Upper lobe of left lung (tissue), 6 donors: ENCODE data around the gene LIPA. TPM values are rescaled to one million over a fixed set of nuclear protein-coding genes. Genes with fewer than 3 reads are reported as not detected.

Experiments
- ATAC-seq, 2 donors: fragments of 200-7000 bp; cut with Tn5 transposase; one replicate each; pipeline ENCODE4 v1.9.1; 2022; ENCODE audit warnings: mild to moderate bottlenecking in 2 of 2, moderate library complexity in 2 of 2; ENCODE audit not compliant: low FRiP score in 2 of 2
- DNase-seq, 2 donors: peaks; one replicate each; pipeline ENCODE4 v3.0.0-alpha.2; 2019 to 2020
- H3K27ac ChIP-seq, 4 donors: fragments of 200-600 bp; sonication (generic); one replicate each; pipeline ENCODE4 v1.5.1; 2016 to 2019
- H3K27me3 ChIP-seq, 4 donors: fragments of 200-600 bp; sonication (generic); one replicate each; pipeline ENCODE4 v1.5.1; 2017 to 2019
- H3K36me3 ChIP-seq, 4 donors: fragments of 200-600 bp; sonication (generic); one replicate each; pipeline ENCODE4 v1.5.1; 2016 to 2019
- H3K4me1 ChIP-seq, 4 donors: fragments of 200-600 bp; sonication (generic); one replicate each; pipeline ENCODE4 v1.5.1; 2018 to 2019
- H3K4me3 ChIP-seq, 4 donors: fragments of 200-600 bp; sonication (generic); one replicate each; pipeline ENCODE4 v1.5.1; 2017 to 2019; ENCODE audit warnings: mild to moderate bottlenecking in 2 of 4, moderate library complexity in 1 of 4
- H3K9me3 ChIP-seq, 4 donors: fragments of 200-600 bp; sonication (generic); one replicate each; pipeline ENCODE4 v1.5.1; 2018 to 2019
- CTCF ChIP-seq, 6 experiments: fragments of 450-650 bp in 4 of 6; fragments of 200-600 bp in 2 of 6; sonication (generic) in 2 of 6; IDR thresholded peaks; one replicate each; pipeline ENCODE4 v1.5.1; 2016 to 2019; ENCODE audit warnings: antibody characterized with exemption in 6 of 6
- EP300 ChIP-seq, 4 donors: sonication (generic); formaldehyde crosslinking; IDR thresholded peaks; one replicate each; pipeline ENCODE4 v1.5.1; 2017; ENCODE audit warnings: antibody characterized with exemption in 4 of 4, control low read depth in 2 of 4
- POLR2A ChIP-seq, 4 donors: fragments of 450-650 bp; IDR thresholded peaks; one replicate each; pipeline ENCODE4 v1.5.1; 2016 to 2017; ENCODE audit warnings: antibody characterized with exemption in 4 of 4, mild to moderate bottlenecking in 2 of 4
- POLR2AphosphoS5 ChIP-seq, 2 donors: sonication (generic); formaldehyde crosslinking; IDR thresholded peaks; one replicate each; pipeline ENCODE4 v1.5.1; 2017; ENCODE audit warnings: antibody characterized with exemption in 2 of 2
- WGBS, 2 donors: methylation state at CpG; one replicate each; pipeline ENCODE4 v1.1.5; 2017 to 2018; 5-methylcytosine and 5-hydroxymethylcytosine counted together
- total RNA-seq, 6 donors: library from RNA; depleted of rRNA in 4 of 6; stranded (reverse); fragments of >200 nt in 4 of 6; gene quantifications; one replicate each; pipeline versions ENCODE4 v1.1.0 to v1.2.1, GENCODE V29; 2016 to 2021
- donor health status: DM: no; HTN: no; CAD: no; lungs with moderate emphysema.
- donor health status: DM: no; HTN: yes; CAD: no; lungs with severe emphysema.

LIPA gene
- total RNA-seq, 6 donors from 2014 or later = 28.5 to 129 (median 70.6) TPM

- H3K36me3 ChIP-seq = peaks cover 0 to 10% (median 4%) of the 10 kb centered on the region in 4 donors
- no peak overlapping the region for H3K4me3 ChIP-seq
- H3K9me3 ChIP-seq = no peaks in the 10 kb centered on the region
- TF ChIP-seq POLR2AphosphoS5 (IDR thresholded peaks at IDR 0.05) (no peak), POLR2A (IDR thresholded peaks at IDR 0.05) (no peak), EP300 (IDR thresholded peaks at IDR 0.05) (no peak), CTCF (IDR thresholded peaks at IDR 0.05) (no peak)
- no peaks in the 10 kb centered on the region for H3K27me3 ChIP-seq
- H3K4me1 ChIP-seq = peaks cover 0 to 15% (median 11%) of the 10 kb centered on the region in 4 donors
- ATAC-seq (no peak), DNase-seq (no peak)
- peak overlapping the region; percentile 19 to 54 (median 30) for H3K27ac ChIP-seq
Measured at GRCh38 chr10:89242345-89242684, 9.3 kb downstream of the LIPA start.

GRCh38 chr10:89241486-89242344 lies 9.9 kb downstream of the LIPA start:
- H3K4me3 ChIP-seq = no peak overlapping the region
- 64 to 65% methylated on average over 3 of the region's 3 CpGs for WGBS, 2 donors
- TF ChIP-seq EP300 (IDR thresholded peaks at IDR 0.05) = peak in 2 of 4 donors; percentile 59 to 77
- TF ChIP-seq POLR2AphosphoS5 (IDR thresholded peaks at IDR 0.05) = peak in 1 of 2 donors; percentile 27
- no peak for TF ChIP-seq POLR2A (IDR thresholded peaks at IDR 0.05)
- no peak for TF ChIP-seq CTCF (IDR thresholded peaks at IDR 0.05)
- H3K4me1 ChIP-seq = peaks cover 0 to 15% (median 11%) of the 10 kb centered on the region in 4 donors
- H3K9me3 ChIP-seq = no peaks in the 10 kb centered on the region
- H3K36me3 ChIP-seq = peaks cover 0 to 10% (median 4%) of the 10 kb centered on the region in 4 donors
- ATAC-seq = peak; percentile 35 to 81
- H3K27ac ChIP-seq = peak overlapping the region; percentile 19 to 54 (median 30)
- no peak for DNase-seq
- H3K27me3 ChIP-seq = no peaks in the 10 kb centered on the region

- peak overlapping the region in 2 of 4 donors; percentile 24 to 36 for H3K27ac ChIP-seq
Measured at GRCh38 chr10:89241026-89241425, 10.5 kb downstream of the LIPA start.

GRCh38 chr10:89240519-89240918 lies 11.1 kb downstream of the LIPA start:
- Histone ChIP-seq H3K9me3 (no peaks in the 10 kb centered on the region), H3K4me3 (no peak overlapping the region), H3K36me3 (peaks cover 0 to 10% (median 4%) of the 10 kb centered on the region in 4 donors), H3K27me3 (no peaks in the 10 kb centered on the region), H3K4me1 (peaks cover 0 to 15% (median 11%) of the 10 kb centered on the region in 4 donors), H3K27ac (no peak overlapping the region)
- no peak for TF ChIP-seq EP300 (IDR thresholded peaks at IDR 0.05)
- TF ChIP-seq CTCF (IDR thresholded peaks at IDR 0.05) = no peak
- no peak for TF ChIP-seq POLR2A (IDR thresholded peaks at IDR 0.05)
- TF ChIP-seq POLR2AphosphoS5 (IDR thresholded peaks at IDR 0.05) = no peak
- DNase-seq (no peak), ATAC-seq (no peak)
- 51 to 84% methylated on average over 3 of the region's 3 CpGs for WGBS, 2 donors

More at GRCh38 chr10:89241026-89241425, 10.5 kb downstream of the LIPA start:
- WGBS, 2 donors = 94 to 96% methylated on average over 3 of the region's 3 CpGs
- Histone ChIP-seq H3K9me3 (no peaks in the 10 kb centered on the region), H3K4me3 (no peak overlapping the region), H3K36me3 (peaks cover 0 to 10% (median 4%) of the 10 kb centered on the region in 4 donors), H3K27me3 (no peaks in the 10 kb centered on the region), H3K4me1 (peaks cover 0 to 15% (median 11%) of the 10 kb centered on the region in 4 donors)
- ATAC-seq (no peak), DNase-seq (no peak)
- TF ChIP-seq CTCF (IDR thresholded peaks at IDR 0.05) = no peak
- no peak for TF ChIP-seq POLR2A (IDR thresholded peaks at IDR 0.05)
- TF ChIP-seq EP300 (IDR thresholded peaks at IDR 0.05) = no peak
- TF ChIP-seq POLR2AphosphoS5 (IDR thresholded peaks at IDR 0.05) = no peak
